Upper lobe of right lung (tissue), 1 donor: ENCODE results near the gene TMEM39B. TPM values are rescaled to one million over a fixed set of nuclear protein-coding genes. Genes with fewer than 3 reads are reported as not detected.
A peak's percentile ranks its signal among the peaks of the same experiment; 100 is the strongest.

ENCODE experiments used
- ATAC-seq: fragments of 200-7000 bp; cut with Tn5 transposase; one replicate; pipeline ENCODE4 v1.9.1; 2020; ENCODE audit warnings: mild to moderate bottlenecking, moderate library complexity
- DNase-seq: peaks from one replicate; pipeline ENCODE4 v3.0.0-alpha.2; 2020
- H3K27ac ChIP-seq: fragments of 200-600 bp; one replicate; pipeline ENCODE4 v1.8.0; 2022
- H3K27me3 ChIP-seq: fragments of 200-600 bp; one replicate; pipeline ENCODE4 v1.8.0; 2022; ENCODE audit warnings: mild to moderate bottlenecking
- H3K36me3 ChIP-seq: fragments of 200-600 bp; one replicate; pipeline ENCODE4 v1.8.0; 2022
- H3K4me1 ChIP-seq: fragments of 200-600 bp; one replicate; pipeline ENCODE4 v1.8.0; 2022
- H3K4me3 ChIP-seq: fragments of 200-600 bp; one replicate; pipeline ENCODE4 v1.8.0; 2022; ENCODE audit warnings: mild to moderate bottlenecking
- H3K9me3 ChIP-seq: fragments of 200-600 bp; one replicate; pipeline ENCODE4 v1.8.0; 2022
- intact Hi-C: fragments of 100-400 bp; cut with DNase I; formaldehyde crosslinking; loops from one replicate; pipeline ENCODE4 v1.11.0; 2022
- total RNA-seq: library from RNA; stranded (reverse); fragmentation: NEBNext Ultra II Directional; extraction: Animal tissue kit (Norgen Biotek cat#: 25700); gene quantifications from one replicate; pipeline ENCODE4 v1.2.1, GENCODE V29; 2021
- TF ChIP-seq, protein P1 (sequence below): fragments of 200-600 bp; IDR thresholded peaks from one replicate; pipeline ENCODE4 v1.8.0; 2022; ENCODE audit warnings: antibody characterized with exemption
- donor health status: DM: no; HTN: yes; CAD: no; lungs with severe emphysema.

Gene TMEM39B
- total RNA-seq, 1 donor from 2014 or later = 18.1 TPM

DNA sequence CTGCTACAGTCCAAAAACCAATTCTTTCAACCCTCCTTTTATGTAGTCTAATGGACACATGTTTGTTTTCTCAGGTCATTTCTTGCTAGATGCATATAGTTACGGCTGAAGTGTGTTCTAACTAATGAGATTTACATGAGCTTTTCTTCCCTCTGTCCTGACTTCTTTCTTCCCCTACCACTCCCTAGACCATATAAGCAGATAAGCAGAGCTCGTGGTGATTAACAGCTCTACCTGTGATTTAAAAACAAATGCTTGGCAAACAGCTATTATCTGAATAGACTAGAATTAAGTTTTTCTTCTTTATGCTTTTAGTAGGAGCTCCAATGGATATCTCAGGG lies 40.5 kb upstream of the TMEM39B start:
- intact Hi-C loops = no loop called here
- no peaks in the 10 kb centered on the region for H3K27me3 ChIP-seq
- TF ChIP-seq, protein P1, sequence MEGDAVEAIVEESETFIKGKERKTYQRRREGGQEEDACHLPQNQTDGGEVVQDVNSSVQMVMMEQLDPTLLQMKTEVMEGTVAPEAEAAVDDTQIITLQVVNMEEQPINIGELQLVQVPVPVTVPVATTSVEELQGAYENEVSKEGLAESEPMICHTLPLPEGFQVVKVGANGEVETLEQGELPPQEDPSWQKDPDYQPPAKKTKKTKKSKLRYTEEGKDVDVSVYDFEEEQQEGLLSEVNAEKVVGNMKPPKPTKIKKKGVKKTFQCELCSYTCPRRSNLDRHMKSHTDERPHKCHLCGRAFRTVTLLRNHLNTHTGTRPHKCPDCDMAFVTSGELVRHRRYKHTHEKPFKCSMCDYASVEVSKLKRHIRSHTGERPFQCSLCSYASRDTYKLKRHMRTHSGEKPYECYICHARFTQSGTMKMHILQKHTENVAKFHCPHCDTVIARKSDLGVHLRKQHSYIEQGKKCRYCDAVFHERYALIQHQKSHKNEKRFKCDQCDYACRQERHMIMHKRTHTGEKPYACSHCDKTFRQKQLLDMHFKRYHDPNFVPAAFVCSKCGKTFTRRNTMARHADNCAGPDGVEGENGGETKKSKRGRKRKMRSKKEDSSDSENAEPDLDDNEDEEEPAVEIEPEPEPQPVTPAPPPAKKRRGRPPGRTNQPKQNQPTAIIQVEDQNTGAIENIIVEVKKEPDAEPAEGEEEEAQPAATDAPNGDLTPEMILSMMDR = no peak
- no peak for ATAC-seq
- peaks cover 8% of the 10 kb centered on the region for H3K4me1 ChIP-seq
- peaks cover 22% of the 10 kb centered on the region for H3K36me3 ChIP-seq
- DNase-seq = no peak
- H3K27ac ChIP-seq = no peak overlapping the region
- no peaks in the 10 kb centered on the region for H3K9me3 ChIP-seq
- no peak overlapping the region for H3K4me3 ChIP-seq

DNA sequence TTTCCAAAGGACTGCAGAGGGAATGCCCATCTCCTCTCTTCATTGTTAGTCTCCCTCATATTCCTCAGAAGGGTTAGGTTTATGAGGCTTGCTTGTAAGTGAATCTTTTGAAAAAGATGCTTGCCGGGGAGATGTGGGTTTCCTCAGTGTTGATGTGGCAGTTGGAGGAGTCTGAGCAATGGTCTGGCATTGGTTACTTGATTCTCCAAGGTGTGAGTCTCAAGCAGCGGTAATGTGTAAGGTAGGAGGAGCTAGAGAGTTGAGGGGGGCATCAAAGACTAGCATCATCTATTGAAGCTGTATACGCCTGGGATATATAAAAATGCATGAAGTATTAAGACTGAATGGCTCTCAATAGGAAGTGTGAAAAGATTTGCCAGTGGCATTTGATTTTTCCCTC lies 37.6 kb upstream of the TMEM39B start:
- H3K4me3 ChIP-seq = no peak overlapping the region
- intact Hi-C loops = no loop called here
- peaks cover under 1% of the 10 kb centered on the region for H3K4me1 ChIP-seq
- no peak overlapping the region for H3K27ac ChIP-seq
- no peaks in the 10 kb centered on the region for H3K27me3 ChIP-seq
- no peaks in the 10 kb centered on the region for H3K9me3 ChIP-seq
- no peak for ATAC-seq
- TF ChIP-seq, protein P1 = no peak
- H3K36me3 ChIP-seq = peaks cover 21% of the 10 kb centered on the region
- no peak for DNase-seq

DNA sequence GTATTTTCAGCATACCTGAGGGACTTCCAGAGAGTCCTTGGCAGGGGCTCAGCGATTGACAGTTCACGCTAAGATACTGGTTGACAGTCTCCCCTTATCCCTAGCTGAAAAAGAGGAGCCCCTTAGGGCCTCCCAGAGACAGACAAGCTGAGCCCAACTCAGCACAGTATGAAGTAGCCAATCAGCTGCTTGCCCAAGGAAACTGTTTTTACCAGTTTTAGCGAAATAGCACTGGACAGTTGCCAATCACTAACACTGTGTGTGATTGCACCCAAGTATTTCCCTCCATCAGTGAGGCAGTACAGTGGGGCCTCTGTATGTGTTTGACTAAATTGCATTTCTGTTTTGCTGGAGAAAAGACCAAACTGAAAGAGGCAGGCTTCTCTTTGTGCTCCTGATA lies 32.0 kb upstream of the TMEM39B start:
- Histone ChIP-seq H3K4me1 (no peaks in the 10 kb centered on the region), H3K27ac (no peak overlapping the region), H3K9me3 (no peaks in the 10 kb centered on the region), H3K4me3 (no peak overlapping the region), H3K27me3 (no peaks in the 10 kb centered on the region), H3K36me3 (no peaks in the 10 kb centered on the region)
- no peak for DNase-seq
- intact Hi-C loops = no loop called here
- TF ChIP-seq, protein P1 = no peak
- no peak for ATAC-seq

DNA sequence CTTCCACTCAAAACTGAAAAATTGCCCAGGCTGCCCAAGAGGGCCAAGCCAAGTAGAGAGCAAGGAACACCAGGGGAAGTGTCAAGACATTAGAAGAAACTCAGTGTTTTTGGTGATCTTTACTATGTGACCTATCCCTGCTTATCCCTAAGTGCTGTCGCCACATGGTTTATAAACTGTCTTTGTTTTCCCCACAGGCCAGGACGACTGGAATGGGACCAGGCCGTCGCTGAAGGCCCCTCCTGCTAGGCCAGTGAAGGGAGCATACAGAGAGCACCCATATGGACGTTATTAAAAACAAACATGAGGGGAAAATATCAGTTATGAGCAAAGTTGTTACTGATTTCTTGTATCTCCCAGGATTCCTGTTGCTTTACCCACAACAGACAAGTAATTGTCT lies 30.4 kb upstream of the TMEM39B start:
- Histone ChIP-seq H3K4me3 (no peak overlapping the region), H3K9me3 (no peaks in the 10 kb centered on the region), H3K36me3 (no peaks in the 10 kb centered on the region), H3K27ac (no peak overlapping the region), H3K27me3 (no peaks in the 10 kb centered on the region), H3K4me1 (no peaks in the 10 kb centered on the region)
- TF ChIP-seq, protein P1 = no peak
- no peak for ATAC-seq
- DNase-seq = no peak
- intact Hi-C loops = no loop called here

GRCh38 chr1:32044234-32044633 lies 28.5 kb upstream of the TMEM39B start:
- intact Hi-C loops = no loop called here
- no peaks in the 10 kb centered on the region for H3K36me3 ChIP-seq
- no peaks in the 10 kb centered on the region for H3K9me3 ChIP-seq
- H3K4me1 ChIP-seq = no peaks in the 10 kb centered on the region
- ATAC-seq (no peak), DNase-seq (no peak)
- TF ChIP-seq, protein P1 = no peak
- no peak overlapping the region for H3K4me3 ChIP-seq
- H3K27ac ChIP-seq = no peak overlapping the region
- no peaks in the 10 kb centered on the region for H3K27me3 ChIP-seq

DNA sequence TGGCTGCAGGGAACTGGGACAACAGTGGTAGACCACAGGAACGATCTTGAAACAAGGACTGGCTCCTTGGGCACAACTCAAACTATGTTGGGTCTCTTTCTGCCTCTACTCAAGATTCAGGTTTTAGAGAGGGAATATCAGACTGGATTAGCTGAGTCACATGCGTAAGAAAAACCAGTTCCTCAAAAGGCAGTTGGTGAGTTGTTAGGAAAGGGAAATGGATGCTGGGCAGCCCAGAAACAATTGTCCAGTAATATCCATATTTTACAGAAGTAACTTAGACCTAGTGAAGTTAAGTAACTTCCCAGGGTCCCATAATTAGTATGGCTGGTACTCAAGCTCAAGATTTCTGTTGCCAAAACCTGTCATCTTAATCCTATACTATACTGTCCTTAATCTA lies 27.0 kb upstream of the TMEM39B start:
- Histone ChIP-seq H3K9me3 (no peaks in the 10 kb centered on the region), H3K4me1 (no peaks in the 10 kb centered on the region), H3K27ac (no peak overlapping the region), H3K36me3 (no peaks in the 10 kb centered on the region), H3K27me3 (no peaks in the 10 kb centered on the region), H3K4me3 (no peak overlapping the region)
- ATAC-seq (peak; percentile 90), DNase-seq (no peak)
- intact Hi-C loops = no loop called here
- TF ChIP-seq, protein P1 = no peak
